GM19324 (cell line): ENCODE data around the gene TGFBI.
A peak's percentile ranks its signal among the peaks of the same experiment; 100 is the strongest.

Source experiments
- ATAC-seq: cut with Tn5 transposase; IDR thresholded peaks from one replicate; pipeline ENCODE4 v1.9.1; 2021; ENCODE audit warnings: mild to moderate bottlenecking, moderate library complexity; ENCODE audit not compliant: unreplicated experiment, low FRiP score

TGFBI gene

GRCh38 chr5:136082390-136083193, 53.8 kb downstream of the TGFBI start:
- no peak for ATAC-seq

DNA sequence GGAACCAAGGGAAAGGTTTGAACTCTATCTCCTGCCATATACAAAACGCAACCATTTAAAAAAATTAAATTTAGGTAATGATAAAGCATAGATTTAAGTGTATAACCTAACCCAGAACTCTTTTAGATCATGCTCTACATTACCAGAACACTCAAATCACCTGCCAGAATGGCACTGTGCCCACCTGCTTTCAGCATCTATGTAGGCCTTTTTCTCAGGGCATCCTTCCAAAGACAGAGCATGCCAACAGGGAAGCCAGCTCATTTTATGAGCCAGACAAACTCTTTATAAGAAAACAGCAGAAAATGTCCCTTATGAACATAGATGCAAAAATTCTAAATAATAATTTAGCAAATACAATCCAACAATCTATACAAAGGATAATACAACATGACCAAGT, 55.9 kb downstream of the TGFBI start:
- no peak for ATAC-seq

- ATAC-seq = no peak
These were observed 58.2 kb downstream of the TGFBI start for GRCh38 chr5:136086783-136087566.

DNA sequence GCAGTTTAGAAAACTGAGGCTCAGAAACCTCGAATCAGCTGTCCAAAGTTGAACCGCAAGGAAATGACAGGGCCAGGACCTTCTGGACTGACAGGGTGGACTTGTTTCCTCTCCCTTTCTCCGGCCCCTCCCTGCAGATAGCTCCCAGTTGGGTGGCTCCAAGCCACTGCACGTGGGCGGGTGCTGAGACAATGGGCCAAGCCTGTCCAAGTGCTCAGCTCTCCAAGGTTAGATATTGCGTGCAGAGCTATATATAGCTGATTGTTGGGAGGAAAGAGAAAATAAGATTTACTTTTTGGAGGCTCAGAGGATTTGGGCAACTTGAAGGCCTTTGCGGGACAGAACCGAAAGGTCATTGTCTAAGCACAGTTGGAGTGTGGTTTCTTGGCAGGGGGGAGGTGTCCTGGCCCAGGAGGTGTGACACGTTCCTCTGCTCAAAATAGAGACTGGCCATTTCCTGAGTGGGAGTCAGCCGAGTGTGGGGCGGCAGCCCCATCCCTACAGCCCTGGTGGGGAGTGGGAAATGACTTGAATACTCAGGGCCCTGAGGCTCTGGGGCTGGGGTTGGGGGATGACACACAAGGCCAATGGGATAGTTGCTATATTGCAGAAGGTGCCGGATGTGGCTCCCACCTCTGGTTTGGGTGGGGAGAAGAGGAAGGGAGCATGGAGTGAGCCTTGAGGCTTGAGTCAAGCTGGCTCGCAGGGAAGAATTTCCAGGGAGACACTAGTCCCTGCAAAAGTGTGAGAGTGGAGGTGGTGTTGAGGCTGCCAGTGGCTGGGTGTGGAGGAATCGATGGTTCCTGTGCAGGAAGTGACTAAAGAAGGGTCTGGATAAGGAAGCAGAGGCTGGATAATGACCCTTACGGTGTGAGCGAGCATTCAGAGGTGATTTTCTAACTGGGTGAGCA, 59.4 kb downstream of the TGFBI start:
- ATAC-seq = no peak

GRCh38 chr5:136089791-136090190, 61.0 kb downstream of the TGFBI start:
- ATAC-seq = no peak

GRCh38 chr5:136090319-136090718, 61.5 kb downstream of the TGFBI start:
- no peak for ATAC-seq

DNA sequence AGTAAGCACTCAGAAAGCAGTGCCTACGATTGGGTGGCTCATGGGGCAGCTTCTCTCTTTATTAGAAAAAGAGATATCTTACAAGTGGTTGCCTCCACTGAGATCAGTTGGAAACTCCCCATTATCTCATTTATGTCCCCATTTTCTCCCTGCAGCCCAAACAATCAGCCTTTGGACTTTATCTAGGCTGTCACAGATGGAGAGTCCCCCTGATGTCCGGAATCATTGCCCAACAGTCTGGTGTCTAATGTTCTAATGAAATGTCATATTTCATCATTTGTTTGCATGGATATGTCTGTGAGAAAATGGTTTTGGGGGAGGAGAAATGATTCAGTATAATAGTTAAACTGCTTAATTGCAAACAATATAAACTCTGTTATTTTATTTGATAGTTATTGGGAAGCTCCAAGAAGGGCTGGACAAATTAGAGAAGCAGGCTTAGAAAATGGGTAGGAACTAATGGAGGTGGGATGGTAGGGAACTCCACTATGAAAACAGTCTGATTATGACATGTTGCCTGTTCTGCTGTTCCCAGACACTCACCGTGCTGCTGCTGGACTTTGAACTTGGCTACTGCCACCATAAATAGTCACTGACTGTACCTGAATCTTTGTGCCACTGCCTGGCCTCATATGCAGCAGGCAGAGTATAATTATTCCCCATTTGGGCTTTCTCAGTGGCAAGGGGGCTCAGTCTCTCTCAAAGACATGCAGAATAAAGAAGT, 65.6 kb downstream of the TGFBI start:
- ATAC-seq = no peak

- no peak for ATAC-seq
These were observed 66.3 kb downstream of the TGFBI start for GRCh38 chr5:136094913-136095641.

GRCh38 chr5:136098176-136098575, 69.4 kb downstream of the TGFBI start:
- ATAC-seq = no peak

- ATAC-seq = no peak
These were observed 71.1 kb downstream of the TGFBI start for GRCh38 chr5:136099870-136100269.

DNA sequence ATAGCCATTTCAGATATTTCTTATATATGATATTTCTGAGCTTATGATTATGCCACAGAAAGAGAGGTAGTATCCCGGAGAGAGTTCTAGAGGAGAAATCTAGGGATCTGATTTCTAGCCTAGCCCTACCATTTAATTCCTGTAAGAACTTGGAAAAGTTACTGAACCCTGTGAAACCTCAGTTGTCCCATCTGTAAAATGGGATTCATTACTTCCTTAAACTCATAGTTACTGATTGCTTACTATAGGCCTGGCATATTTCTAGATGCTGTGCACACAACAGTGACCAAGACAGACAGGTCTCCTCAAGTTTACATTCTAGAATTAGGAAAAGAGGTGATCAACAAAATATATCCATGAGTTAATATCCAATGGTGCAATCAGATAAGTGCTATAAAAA, 73.1 kb downstream of the TGFBI start:
- no peak for ATAC-seq

GRCh38 chr5:136103118-136103517, 74.3 kb downstream of the TGFBI start:
- peak; percentile 47 for ATAC-seq

DNA sequence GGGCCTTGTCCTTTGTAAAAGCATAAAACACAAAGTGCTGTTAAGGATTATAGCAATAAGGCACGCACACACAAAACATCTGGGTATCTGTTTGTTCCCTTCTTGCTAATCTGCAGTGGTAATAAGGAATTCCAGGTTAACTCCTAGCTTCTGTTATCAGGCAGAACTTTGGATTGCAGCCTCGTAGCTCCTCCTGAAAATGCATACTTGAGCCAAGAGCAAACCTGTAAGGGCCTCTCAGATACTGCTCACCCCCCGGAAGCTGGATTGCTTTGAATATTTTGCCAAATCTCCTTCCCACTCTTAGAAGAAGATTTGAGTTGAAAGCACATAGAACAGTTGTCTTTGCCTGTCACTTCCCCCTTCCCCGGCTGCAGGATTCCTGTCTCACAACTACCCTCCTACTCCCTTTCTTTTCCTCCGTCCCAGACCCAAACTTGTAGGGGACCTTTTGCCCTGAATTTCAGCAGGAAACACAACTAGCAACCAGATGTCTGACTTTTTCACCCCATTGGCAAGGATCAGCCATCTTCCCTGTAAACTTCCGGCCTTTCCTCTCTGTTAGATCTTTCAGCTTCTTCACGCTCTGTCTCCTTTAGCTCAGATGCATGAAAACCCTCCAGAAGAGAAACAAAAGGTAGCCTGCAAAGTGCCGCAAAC, 75.6 kb downstream of the TGFBI start:
- no peak for ATAC-seq

GRCh38 chr5:136106351-136107031, 77.7 kb downstream of the TGFBI start:
- no peak for ATAC-seq

GRCh38 chr5:136108180-136108611, 79.4 kb downstream of the TGFBI start:
- no peak for ATAC-seq

DNA sequence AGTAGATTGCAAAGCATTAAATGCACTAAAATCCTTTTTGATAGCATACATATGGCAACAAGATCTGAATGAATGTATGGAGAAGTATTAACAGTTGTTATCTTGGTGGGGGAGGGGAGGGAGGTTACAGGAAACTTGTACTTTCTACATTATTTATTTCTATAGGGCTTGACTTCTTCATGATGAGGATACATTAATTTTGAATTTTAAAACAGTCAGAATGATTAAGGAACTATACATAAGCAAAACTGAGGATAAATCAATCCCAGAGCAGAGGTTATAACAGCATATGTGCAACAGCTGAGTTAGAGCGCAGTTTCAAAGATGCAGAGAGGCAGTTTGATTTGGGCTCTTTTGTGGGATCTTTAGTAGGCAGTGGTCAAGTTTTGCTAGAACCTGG, 80.0 kb downstream of the TGFBI start:
- no peak for ATAC-seq

DNA sequence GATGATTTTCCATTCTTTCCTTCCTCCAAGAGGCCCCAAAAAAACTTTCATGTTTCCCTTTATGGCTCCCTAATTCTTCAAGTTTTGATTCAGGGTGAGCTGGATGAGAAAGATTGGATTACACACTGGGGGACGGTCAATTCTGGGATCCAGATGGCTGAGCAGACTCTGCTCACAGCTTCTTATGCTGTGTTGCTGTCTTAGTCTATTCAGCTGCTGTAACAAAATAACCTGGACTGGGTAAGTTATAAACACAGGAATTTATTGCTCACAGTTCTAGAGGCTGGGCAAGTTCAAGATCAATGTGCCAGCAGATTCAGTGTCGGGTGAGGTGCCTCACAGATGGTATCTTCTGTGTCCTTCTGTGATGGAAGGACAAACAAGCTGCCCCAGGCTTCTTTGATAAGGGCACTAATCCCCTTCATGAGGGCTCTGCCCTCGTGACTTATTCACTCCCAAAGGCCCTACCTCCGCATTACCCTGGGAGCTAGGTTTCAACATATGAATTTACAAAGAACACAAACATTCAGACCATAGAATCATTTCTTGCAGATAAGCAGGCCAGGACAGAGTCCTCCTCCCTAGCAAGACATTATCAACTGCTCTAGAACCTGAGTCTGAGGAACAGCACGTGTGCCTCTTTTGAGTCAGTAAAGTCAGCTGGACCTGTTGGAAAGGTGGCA, 80.8 kb downstream of the TGFBI start:
- ATAC-seq = no peak
